Suprapubic skin (tissue), 3 donors: ENCODE data around the gene PANX2.

Experiments
- CTCF ChIP-seq, 2 donors: fragments of 200-600 bp in 1 of 2; fragments of 450-650 bp in 1 of 2; sonication (generic) in 1 of 2; IDR thresholded peaks; one replicate each; pipeline ENCODE4 v1.5.1; 2016 to 2019; ENCODE audit warnings: antibody characterized with exemption in 2 of 2, mild to moderate bottlenecking in 1 of 2, moderate library complexity in 1 of 2
- POLR2AphosphoS5 ChIP-seq, 3 donors: sonication (generic); formaldehyde crosslinking; IDR thresholded peaks; one replicate each; pipeline ENCODE4 v1.6.1; 2017; ENCODE audit warnings: antibody characterized with exemption in 3 of 3

- TF ChIP-seq POLR2AphosphoS5 (IDR thresholded peaks at IDR 0.05), result no peak
- no peak for TF ChIP-seq CTCF (IDR thresholded peaks at IDR 0.05)
These were observed 36.0 kb upstream of the PANX2 start for GRCh38 chr22:50134481-50134880.
